HG03135 (cell line): ENCODE measurements around the gene ST6GALNAC1.

Experiments
- ATAC-seq: cut with Tn5 transposase; IDR thresholded peaks from one replicate; pipeline ENCODE4 v1.9.1; 2021; ENCODE audit warnings: mild to moderate bottlenecking, moderate library complexity; ENCODE audit not compliant: unreplicated experiment

The ST6GALNAC1 gene

DNA sequence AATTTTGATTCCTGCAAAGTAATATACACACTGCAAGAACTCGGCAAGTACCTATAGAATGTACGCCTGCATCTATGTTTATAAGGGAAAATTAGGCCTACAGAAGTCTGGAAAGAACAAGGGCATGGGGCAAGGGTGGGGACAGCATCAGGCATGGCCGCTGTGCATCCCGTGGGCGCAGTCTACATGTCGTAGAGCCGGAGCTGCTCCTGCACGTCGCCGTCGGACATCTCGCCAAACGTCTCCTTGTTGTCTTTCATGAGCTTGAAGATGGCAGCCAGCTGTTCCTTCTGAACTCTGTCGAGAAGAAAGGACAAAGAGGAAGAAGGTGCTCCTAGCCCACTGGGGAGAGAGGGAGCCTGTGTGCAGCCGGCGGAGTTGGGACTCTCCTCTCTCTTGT is 33.8 kb upstream of the ST6GALNAC1 start:
- no peak for ATAC-seq

DNA sequence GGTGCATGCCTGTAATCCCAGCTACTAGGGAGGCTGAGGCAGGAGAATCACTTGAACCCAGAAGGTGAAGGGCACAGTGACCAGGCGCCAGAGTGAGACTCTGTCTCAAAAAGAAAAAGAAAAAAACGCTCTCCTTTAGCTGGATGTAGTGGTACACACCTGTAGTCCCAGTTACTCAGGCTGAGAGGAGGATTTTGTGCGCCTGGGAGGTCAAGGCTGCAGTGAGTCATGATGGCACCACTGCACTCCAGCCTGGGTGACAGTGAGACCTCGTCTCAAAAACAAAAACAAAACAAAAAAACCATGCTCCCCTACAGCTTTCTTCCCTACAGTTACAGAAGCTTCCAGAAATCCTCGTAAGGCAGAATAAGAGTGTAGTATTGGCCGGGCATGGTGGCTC is 33.1 kb upstream of the ST6GALNAC1 start:
- no peak for ATAC-seq

DNA sequence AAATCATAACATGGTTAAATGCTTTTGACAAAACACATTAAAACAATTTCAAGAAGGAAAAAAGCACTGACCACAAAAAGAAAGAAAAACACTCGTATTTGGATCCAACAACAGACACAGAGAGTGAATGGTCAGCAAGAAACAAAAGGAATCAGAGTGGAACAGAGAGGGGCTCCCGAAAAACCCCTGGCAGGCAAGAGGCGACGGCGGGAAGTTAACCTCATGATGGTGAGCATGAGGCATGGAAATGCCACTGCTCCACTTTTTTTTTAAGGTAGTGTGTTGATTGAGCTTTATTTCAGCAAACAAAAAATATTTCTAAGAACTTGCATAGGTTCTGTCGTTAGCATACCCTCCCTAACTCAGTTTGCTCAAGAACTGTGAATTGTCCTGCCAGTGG is 32.1 kb upstream of the ST6GALNAC1 start:
- ATAC-seq, result no peak

DNA sequence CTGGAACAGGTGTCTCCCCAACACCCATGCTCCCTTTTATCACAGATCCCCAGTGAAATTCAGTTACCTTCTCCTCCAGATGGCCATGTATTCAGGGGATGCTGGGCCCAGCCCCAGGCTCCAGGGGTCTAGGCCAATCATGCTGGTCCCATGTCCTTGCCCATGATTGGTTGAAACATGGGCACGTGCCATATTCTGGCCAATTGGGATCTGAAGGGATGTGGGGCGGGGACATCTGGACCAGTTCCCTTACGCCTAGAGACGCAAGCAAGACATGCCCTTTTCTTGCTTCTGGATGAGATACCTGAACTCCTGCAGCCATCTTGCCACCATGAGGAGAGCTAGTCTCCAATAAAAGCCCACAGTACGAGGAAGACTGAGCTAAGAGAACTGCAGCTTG is 31.0 kb upstream of the ST6GALNAC1 start:
- ATAC-seq, result no peak

DNA sequence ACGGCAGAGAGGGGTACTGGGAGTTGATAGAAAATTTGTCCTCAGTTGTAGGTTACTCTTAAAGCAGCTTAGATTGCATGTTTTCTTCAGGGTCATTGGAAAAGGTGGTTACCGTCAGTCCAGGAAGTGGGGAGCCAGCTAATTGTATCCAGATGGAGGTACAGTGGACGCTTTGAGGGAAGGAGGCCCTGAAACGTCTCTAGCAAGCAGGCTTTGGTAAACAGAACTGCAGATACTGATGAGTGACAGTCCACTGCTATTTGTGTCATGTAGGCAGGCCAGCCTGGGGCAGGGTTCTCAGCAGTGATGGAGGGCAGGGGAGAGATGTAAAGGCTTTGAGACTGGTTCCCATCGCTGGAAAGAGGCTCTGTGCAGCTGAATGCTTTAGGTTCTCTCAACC is 30.2 kb upstream of the ST6GALNAC1 start:
- ATAC-seq, result no peak

DNA sequence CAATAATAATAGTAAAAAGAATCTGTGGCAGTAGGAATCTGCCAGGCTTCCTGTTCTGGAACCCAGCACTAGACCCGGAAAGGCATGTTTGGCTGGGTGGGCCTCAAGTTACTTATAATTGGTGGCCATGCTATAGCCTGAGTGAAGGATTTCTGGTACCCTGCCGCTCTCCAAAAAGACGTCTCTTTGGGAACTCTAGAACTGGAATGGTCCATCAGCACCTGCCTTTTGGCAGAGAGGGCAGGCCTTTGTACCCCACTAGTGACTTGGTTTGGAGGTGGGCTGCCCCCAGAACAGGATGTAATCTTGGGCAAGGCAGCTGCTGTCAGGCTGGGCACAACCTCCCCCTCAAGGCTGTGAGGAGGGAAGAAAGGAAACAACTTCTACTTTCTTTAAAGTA is 29.3 kb upstream of the ST6GALNAC1 start:
- ATAC-seq, result no peak

DNA sequence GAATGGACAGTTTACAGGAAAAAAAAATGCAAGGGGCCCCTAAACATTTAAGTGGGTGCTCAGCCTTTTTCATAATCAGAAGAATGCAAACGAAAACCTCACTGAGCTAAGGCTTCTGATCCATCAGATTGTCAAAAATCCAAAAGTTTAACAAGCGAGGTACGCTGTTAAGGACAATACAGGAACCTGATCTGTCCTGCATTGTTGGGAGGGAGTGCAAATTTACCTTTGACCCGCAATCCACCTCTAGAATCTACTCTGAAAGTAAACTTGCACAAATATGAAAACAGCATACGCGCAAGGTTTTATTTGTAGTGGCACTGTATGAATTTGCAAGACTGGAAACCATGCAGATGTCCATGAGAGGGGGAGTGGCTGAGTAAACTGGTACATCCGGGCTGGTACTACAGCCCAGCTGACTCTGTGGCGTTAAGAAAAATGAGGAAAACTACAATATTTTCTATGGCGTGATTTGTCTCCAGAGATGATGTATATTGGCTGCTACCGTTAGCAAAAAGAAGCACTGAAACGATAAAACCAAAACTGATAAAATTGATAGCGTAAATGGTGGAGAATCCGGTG is 28.8 kb upstream of the ST6GALNAC1 start:
- ATAC-seq, result no peak

DNA sequence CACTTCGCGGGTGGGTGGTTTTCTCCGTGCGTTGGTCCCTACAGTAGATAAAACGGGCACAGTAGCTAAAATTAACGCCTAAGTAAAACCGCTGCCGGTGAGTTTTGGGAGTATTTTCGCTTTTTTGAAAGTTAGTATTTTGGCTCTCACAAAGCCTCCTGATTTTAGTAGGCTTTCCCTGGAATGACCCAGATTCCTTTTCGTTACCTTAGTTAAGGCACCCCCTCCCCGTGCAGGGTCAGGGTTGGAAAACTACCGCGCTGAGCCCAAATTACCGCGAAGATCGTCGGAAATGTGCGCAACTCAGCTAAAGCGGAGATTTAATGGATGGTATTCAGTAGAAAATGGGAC is 28.3 kb upstream of the ST6GALNAC1 start:
- ATAC-seq, result peak; percentile 9

DNA sequence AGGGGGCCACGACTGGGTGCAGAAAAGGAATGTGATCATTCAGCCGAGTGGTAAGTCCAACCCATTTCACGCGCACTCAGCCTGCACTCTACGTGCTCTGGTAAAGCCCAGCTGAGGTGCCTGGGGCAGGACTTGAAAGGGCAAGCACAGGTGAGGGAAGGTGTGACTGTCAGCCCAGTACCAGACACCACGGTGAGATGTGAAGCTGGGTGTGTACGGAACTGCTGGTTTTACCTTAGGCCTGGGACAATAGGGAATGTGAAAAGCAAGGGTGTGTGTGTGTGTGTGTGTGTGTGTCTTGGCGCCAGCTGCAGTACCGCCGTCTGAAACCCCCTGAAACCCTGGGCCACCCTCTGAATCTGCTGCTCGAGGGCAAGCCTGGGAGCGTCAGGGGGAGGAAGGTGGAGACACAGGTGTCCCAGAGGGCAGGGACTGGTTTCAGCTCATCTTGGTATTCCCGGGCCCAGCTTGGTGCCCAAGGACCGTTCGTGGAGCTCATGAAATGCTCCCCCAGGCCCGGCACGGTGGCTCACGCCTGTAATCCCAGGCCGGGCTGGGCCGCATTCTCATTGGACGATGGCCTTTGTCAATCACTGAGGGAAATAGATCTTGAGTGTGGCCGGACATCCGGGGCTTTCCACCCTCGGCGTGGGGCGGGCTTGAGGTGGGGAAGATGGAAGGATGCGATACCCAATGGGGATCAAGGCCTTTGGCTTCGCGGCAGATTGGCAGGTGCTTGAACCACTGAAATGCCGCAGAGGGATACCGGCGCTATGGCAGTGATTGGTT is 27.8 kb upstream of the ST6GALNAC1 start:
- peak; percentile 98 for ATAC-seq

DNA sequence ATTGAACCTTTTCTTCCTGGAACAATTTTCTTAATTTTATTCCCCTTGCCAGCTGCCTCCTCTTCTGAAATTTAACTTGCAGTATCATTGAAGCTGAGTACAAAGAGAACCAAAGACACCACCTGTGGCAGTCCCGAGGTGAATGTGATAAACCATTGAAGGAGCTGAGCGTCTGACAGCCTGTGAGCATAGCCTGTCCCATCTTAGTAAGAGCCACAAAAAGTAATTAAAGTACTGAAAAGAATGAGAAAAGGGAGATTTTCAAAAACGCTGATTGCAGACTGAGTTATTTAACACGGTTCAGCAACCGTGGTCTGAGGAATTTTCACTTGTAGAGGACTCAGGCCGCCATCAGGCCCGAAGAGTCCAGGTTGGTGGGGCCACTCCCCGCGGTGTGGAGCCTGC is 27.2 kb upstream of the ST6GALNAC1 start:
- no peak for ATAC-seq

DNA sequence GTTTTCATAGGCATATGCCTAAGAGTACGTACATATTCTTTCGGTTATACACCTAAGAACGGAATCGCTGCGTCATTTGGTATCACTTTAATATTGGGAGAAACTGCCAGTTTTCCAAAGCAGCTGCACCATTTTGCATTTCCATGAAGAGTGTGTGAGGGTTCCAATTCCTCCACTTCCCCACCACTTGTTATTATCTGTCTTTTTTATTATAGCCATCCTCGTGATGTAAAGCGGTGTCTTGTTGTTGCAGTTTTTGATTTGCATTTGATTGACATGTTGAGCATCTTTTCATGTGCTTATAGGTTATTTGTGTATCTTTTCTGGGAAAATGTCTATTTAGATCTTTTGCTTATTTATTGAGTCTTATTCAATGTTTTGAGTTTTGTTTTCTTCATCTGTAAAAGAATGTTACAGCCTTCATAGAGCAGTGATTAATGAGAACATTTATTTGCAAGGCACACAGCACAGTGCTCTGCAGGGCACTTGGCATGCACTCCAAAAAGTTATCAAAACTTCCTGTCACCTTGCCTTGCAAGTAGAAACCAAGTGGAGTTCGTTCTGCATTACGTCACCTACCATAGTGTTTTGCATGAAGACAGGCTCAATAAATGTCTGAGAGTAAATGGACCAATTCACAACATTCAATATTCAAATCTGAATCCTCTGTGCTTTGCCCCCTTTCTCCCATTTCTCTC is 26.6 kb upstream of the ST6GALNAC1 start:
- ATAC-seq, result no peak

DNA sequence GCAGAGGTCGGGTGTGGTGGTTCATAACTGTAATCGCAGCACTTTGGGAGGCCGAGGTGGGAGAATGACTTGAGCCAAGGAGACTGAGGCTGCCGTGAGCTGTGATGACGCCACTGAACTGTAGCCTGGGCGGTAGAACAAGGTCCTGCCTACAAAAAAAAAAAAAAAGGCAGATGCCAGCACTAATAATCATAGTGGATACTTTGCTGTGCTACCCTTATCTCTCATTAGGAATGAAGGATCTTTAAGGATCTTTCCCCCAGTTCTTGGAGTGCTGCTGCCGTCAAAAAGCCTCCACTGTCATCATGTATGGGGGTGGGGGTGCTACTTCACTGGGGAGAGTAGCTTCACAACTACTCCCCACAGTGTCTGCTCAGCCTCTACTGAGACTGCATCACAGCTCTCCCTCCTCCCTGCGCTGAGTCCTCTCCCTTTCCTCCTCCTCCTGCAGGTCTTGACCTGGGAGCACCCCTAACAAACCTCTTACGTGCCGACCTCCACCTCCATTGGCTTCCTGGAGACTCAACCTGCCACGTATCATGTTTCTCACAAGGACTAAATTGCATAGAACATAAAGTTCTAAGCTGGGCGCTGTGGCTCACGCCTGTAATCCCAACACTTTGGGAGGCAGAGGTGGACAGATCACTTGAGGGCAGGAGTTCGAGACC is 24.4 kb upstream of the ST6GALNAC1 start:
- no peak for ATAC-seq

DNA sequence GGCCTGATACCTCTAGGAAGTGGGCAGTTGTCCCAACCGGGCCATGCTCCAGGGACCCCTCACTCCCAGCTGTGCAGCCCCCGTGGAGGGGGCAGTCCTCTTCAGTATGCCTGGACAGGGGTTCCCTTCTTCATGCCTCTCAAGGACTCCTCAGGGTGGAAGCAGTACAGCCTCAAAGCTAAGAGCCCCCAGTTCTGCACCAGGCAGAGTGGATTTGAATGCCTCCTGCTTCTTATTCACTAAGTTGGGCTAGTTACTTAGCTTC is 23.9 kb upstream of the ST6GALNAC1 start:
- no peak for ATAC-seq

DNA sequence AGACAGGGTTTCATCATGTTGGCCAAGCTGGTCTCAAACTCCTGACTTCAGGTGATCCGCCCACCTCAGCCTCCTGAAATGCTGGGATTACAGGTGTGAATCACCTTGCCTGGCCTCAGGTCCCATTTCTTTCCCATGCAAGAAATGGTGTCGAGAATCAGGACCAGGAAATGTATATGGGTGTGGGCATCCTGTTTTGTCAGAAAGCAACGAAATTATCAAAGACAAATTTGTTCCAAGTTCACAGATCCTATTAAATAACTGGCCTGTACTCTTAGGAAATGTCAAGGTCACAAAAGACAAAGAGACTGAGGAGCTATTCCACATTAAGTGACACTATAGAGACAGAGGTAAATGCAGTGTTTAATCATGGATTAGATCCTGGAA is 17.1 kb upstream of the ST6GALNAC1 start:
- no peak for ATAC-seq

DNA sequence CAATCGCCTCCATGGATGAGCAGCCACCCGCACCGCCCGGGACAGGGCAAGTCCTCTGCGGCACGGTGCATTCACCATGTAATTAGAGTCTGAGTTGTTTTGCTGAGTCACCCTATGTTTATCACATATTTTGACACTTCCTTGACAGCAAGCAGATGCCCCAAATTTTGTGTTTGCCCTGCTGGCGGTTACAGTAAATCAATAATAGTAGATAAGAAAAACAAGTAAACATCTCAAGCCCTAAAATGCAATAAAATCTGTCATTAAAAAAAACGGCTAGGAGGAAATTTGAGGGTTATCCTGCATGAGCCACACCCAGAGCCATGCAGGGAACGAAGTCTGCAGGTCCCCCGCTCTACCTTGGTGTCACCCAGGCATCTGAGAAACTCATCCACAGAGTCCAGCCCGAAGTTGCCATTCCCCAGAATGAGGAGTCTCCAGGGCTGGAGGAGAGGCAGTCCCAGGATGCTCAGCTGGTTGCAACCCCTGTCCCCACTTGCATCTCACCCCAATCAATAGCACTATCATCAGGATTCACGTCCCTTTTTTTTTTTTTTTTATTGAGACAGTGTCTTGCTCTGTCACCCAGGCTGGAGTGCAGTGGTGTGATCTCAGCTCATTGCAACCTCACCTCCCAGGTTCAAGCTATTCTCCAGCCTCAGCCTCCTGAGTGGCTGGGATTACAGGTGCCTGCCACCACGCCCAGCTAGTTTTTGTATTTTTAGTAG is 16.5 kb upstream of the ST6GALNAC1 start:
- ATAC-seq, result no peak

DNA sequence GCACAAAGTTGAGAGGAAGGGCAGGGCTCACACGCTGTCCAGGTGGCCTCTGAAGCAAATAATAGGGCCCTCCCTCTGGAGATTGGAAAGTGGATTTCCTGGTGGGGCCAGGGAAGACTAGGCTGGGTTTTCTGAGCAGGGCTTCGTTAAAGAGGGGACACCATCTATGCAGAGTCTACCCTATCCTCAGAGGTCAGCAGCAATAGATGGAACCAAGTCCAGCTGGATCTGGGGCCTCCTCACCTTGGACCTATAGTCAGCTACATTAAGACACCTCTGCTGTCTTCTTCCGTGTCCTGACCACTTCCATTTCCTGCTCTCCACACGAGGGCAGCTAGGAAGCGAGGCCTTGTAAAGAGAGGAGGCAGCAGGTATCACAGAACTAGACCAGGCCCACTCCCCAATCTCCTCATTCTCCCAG is 14.7 kb upstream of the ST6GALNAC1 start:
- ATAC-seq, result no peak

DNA sequence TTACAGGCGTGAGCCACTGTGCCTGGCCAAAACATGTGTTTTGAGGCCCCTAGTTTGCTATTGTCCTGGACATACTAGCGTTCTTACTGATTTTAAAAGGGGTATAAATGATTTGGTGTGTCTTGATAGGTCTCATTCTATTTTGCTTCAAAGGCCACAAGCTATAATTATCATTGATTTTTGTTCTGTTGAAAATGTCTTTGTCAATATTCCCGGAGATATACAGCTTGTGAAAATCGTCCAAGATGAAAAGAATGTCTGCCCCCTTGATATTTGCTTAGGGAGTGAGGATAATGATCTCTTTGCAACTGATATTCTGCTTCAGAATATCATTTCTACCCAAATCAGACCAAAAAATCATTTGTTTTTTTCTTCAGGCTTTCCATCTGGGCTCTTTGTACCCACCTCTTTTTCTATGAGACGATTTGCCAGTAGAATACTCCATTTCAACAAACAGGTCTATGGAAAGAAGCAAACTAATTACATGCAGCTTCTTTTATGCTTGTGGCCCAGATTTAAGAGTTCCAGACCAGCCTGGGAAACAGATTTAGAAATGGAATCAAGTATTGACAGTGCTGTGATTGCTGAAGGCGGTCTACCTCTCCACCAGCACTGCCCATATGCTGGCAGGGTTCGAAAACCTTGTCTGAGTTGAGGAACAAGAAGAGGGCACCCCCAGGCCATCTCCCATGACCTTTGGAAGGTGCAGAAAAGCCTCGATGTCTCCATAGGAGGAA is 14.1 kb upstream of the ST6GALNAC1 start:
- no peak for ATAC-seq

DNA sequence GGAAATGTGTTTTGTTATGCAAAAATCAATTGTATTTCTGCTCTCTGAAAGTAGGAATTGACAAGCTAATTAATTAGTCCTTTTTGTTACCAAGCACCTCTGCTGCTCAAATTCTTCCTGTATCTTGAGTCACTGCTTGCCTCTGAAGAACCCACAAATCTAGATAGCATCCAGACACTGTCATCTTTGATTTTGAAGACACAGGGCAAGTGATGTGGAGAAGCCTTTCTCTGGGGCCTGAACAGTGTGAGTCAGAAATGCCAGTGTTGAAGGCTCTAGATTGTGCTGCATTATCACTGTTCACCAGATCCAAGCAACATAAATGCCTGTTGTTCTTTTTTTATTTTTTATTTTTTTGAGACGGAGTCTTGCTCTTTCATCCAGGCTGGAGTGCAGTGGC is 10.9 kb upstream of the ST6GALNAC1 start:
- no peak for ATAC-seq

DNA sequence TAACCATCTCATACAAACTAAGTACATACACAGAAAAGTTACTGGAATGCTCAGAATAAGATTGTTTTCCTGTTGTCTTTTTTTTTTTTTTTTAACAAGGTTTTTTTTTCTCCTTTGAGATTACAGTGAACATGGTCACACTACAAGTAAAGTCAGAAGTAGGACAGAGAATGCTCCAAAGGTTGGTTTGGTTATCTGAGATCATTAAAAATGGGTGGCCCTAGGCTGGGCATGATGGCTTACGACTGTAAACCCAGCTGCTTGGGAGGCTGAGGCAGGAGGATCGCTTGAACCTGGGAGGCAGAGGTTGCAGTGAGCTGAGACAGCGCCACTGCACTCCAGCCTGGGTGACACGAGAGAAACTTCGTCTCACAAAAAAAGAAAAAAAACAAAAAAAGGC is 6.9 kb upstream of the ST6GALNAC1 start:
- no peak for ATAC-seq

DNA sequence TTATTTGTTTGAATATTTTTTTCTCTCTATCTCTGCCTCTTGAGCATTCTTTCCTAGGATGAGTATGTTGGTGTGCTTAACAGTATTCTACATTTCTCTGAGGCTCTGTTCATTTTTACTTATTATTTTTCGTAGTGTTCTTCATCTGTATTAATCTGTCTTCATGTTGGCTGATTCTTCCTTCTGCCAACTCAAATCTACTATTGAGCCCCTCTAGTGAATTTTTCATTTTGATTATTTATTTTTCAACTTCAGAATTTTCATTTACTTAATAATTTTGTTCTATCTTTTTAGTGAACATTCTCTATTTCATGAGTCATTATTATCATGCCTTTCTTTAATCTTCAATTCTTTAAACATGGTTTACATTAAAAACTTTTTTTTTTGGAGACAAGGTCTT is 3.2 kb upstream of the ST6GALNAC1 start:
- ATAC-seq, result no peak

DNA sequence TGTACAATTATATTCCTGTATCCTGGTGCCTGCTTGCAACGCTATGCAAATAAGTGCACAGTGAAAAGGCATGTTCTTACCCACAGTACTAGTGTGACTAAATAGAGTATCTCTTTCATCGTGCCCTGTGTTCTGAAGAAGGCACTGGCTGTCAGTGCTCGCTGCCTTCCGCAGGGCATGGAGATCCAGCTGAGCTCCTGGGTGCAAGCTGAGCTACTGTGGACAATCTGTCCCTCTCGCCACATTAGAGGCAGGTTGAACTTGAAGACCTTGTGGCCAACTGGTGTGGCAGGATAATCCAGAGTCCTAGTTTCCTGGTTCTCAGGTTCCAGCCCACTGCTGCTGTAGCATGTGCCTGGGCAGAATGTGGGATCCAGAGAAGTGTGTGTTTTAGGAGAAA is 1.9 kb upstream of the ST6GALNAC1 start:
- no peak for ATAC-seq
